Endodermal cell (in vitro differentiated cells): ENCODE results near the gene CREM. TPM values are rescaled to one million over a fixed set of nuclear protein-coding genes. Genes with fewer than 3 reads are reported as not detected.

ENCODE experiments used
- DNase-seq: peaks from one replicate; pipeline ENCODE4 v3.0.0-alpha.2; 2017
- H3K27ac ChIP-seq: 2 replicates; pipeline ENCODE4 v1.5.1; 2013; ENCODE audit warnings: mild to moderate bottlenecking, low read depth, low read length, moderate library complexity
- H3K27me3 ChIP-seq: 2 replicates; pipeline ENCODE4 v1.6.1; 2013; ENCODE audit warnings: mild to moderate bottlenecking, low read length, moderate library complexity; ENCODE audit not compliant: insufficient read depth, control insufficient read depth, poor library complexity, severe bottlenecking
- H3K36me3 ChIP-seq: 2 replicates; pipeline ENCODE4 v1.7.0; 2013; ENCODE audit warnings: mild to moderate bottlenecking, low read length, moderate library complexity; ENCODE audit not compliant: control insufficient read depth, insufficient read depth
- H3K4me1 ChIP-seq: one replicate; pipeline ENCODE4 v1.7.0; 2013; ENCODE audit warnings: low read length; ENCODE audit not compliant: control insufficient read depth, insufficient read depth
- H3K4me3 ChIP-seq: 2 replicates; pipeline ENCODE4 v1.5.1; 2013; ENCODE audit warnings: mild to moderate bottlenecking, low read length, moderate library complexity
- H3K9ac ChIP-seq: 2 replicates; pipeline ENCODE4 v1.6.1; 2013; ENCODE audit warnings: mild to moderate bottlenecking, low read length, moderate library complexity; ENCODE audit not compliant: poor library complexity, severe bottlenecking; ENCODE audit errors: extremely low read depth
- H3K9me3 ChIP-seq: 2 replicates; pipeline ENCODE4 v1.6.1; 2013; ENCODE audit warnings: mild to moderate bottlenecking, low read length, moderate library complexity; ENCODE audit not compliant: control insufficient read depth
- H3K27ac Mint-ChIP-seq: 2 replicates; pipeline ENCODE4 v1.8.0; 2020; ENCODE audit warnings: mixed read lengths
- H3K27me3 Mint-ChIP-seq: 2 replicates; pipeline ENCODE4 v1.8.0; 2021; ENCODE audit warnings: mild to moderate bottlenecking, mixed read lengths; ENCODE audit not compliant: insufficient read depth
- H3K36me3 Mint-ChIP-seq: 2 replicates; pipeline ENCODE4 v1.8.0; 2020; ENCODE audit warnings: low read depth, mixed read lengths
- H3K4me1 Mint-ChIP-seq: 2 replicates; pipeline ENCODE4 v1.8.0; 2020; ENCODE audit warnings: mixed read lengths
- H3K4me3 Mint-ChIP-seq: 2 replicates; pipeline ENCODE4 v1.8.0; 2020; ENCODE audit warnings: mild to moderate bottlenecking, moderate library complexity, mixed read lengths
- H3K9me3 Mint-ChIP-seq: 2 replicates; pipeline ENCODE4 v1.8.0; 2020; ENCODE audit warnings: mild to moderate bottlenecking, mixed read lengths
- WGBS, 2 experiments: methylation state at CpG; one replicate each; pipeline versions ENCODE4 v1.1.5 to v1.1.7; 2013; ENCODE audit warnings: missing lambda C conversion rate in 2 of 2, mixed read lengths in 1 of 2; ENCODE audit not compliant: insufficient coverage in 1 of 2, insufficient read length in 1 of 2; 5-methylcytosine and 5-hydroxymethylcytosine counted together
- total RNA-seq, 2 donors: library from RNA; stranded (reverse); fragmentation: NEBNext Ultra II Directional in 1 of 2; extraction: Animal tissue kit (Norgen Biotek cat#: 25700) in 1 of 2; gene quantifications; 2 replicates in 1 of 2; 3 replicates in 1 of 2; pipeline ENCODE4 v1.2.1, GENCODE V29; 2021
- TF ChIP-seq, protein P1 (sequence below): fragments of 200-600 bp; sonication (generic); conservative IDR thresholded peaks from 2 replicates; pipeline ENCODE4 v1.5.0; 2021; ENCODE audit warnings: antibody characterized with exemption, mild to moderate bottlenecking

CREM gene
- total RNA-seq, 2 donors from 2014 or later = 31.5 to 35.3 TPM

DNA sequence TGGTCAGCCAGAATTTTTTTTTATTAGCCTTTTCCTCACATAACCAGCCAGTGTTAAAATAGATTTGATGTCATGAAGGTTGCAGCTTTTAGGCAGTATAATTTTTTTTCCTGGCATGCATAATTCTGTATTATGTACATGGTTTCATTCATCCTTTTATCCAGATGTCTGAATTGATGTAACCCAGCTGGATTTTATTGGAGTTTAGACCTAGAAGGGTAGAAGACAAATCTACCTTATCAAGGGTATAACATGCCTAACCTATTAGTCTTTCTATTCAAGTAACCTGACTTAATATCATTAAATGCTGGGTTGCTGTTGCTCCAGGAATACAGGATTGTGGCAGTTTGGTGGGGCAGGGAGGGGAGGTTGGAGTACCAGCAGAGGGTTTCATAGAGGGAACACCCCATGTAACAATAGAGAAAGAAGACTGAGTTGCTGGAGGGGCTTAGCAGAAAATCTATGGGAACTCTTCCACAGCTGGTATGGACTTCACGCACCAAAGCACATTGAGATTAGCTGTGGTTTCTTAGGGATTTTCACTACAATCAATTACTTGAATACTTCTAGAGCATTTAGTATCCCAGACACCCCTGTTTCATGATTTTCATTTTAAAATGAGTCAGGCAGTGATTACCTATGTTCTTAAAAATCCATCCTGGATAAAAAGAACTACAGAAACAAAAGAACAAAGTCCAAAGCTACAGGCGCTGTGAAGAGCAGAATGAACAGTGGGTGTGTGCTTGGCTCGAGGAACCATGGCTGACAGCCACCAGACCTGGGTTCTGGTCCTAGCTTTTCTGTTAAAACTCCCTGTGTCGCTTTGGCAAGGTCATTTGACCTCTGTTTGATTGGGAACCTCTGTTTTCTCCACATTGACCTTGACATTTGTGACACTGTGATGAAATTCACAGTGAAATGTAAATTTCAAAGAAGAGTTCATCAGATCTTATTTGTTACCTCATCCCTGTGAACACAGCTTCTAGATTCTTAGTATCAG lies 93.5 kb downstream of the CREM start:
- no peak for DNase-seq
- H3K27ac Mint-ChIP-seq = no peak overlapping the region
- TF ChIP-seq, protein P1, sequence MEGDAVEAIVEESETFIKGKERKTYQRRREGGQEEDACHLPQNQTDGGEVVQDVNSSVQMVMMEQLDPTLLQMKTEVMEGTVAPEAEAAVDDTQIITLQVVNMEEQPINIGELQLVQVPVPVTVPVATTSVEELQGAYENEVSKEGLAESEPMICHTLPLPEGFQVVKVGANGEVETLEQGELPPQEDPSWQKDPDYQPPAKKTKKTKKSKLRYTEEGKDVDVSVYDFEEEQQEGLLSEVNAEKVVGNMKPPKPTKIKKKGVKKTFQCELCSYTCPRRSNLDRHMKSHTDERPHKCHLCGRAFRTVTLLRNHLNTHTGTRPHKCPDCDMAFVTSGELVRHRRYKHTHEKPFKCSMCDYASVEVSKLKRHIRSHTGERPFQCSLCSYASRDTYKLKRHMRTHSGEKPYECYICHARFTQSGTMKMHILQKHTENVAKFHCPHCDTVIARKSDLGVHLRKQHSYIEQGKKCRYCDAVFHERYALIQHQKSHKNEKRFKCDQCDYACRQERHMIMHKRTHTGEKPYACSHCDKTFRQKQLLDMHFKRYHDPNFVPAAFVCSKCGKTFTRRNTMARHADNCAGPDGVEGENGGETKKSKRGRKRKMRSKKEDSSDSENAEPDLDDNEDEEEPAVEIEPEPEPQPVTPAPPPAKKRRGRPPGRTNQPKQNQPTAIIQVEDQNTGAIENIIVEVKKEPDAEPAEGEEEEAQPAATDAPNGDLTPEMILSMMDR = no peak
- peaks cover 1% of the 10 kb centered on the region for H3K4me1 Mint-ChIP-seq
- Histone ChIP-seq H3K27ac (no peak overlapping the region), H3K4me3 (no peak overlapping the region), H3K27me3 (no peaks in the 10 kb centered on the region), H3K9ac (no peak overlapping the region), H3K36me3 (no peaks in the 10 kb centered on the region), H3K9me3 (no peaks in the 10 kb centered on the region), H3K4me1 (no peaks in the 10 kb centered on the region)
- H3K9me3 Mint-ChIP-seq = no peaks in the 10 kb centered on the region
- no peak overlapping the region for H3K4me3 Mint-ChIP-seq
- WGBS, 2 experiments = 90 to 91% methylated on average over 4 of the region's 4 CpGs
- H3K27me3 Mint-ChIP-seq = no peaks in the 10 kb centered on the region
- H3K36me3 Mint-ChIP-seq = no peaks in the 10 kb centered on the region

GRCh38 chr10:35223016-35223415 lies 96.4 kb downstream of the CREM start:
- Mint-ChIP-seq H3K4me1 (peaks cover 1% of the 10 kb centered on the region), H3K27ac (no peak overlapping the region), H3K4me3 (no peak overlapping the region), H3K9me3 (no peaks in the 10 kb centered on the region), H3K36me3 (no peaks in the 10 kb centered on the region), H3K27me3 (no peaks in the 10 kb centered on the region)
- WGBS, 2 experiments = 76 to 81% methylated on average over 2 to 4 of the region's 4 CpGs
- no peak overlapping the region for H3K27ac ChIP-seq
- no peaks in the 10 kb centered on the region for H3K9me3 ChIP-seq
- DNase-seq = peak; percentile 75
- no peaks in the 10 kb centered on the region for H3K36me3 ChIP-seq
- no peak overlapping the region for H3K9ac ChIP-seq
- H3K4me1 ChIP-seq = no peaks in the 10 kb centered on the region
- H3K27me3 ChIP-seq = no peaks in the 10 kb centered on the region
- H3K4me3 ChIP-seq = no peak overlapping the region
- TF ChIP-seq, protein P1 = peak; percentile 76

- TF ChIP-seq, protein P1 = no peak
- no peaks in the 10 kb centered on the region for H3K4me1 Mint-ChIP-seq
- H3K27me3 ChIP-seq = no peaks in the 10 kb centered on the region
- H3K4me1 ChIP-seq = no peaks in the 10 kb centered on the region
- H3K27me3 Mint-ChIP-seq = no peaks in the 10 kb centered on the region
- no peak overlapping the region for H3K27ac Mint-ChIP-seq
- no peak overlapping the region for H3K4me3 Mint-ChIP-seq
- no peak for DNase-seq
- no peaks in the 10 kb centered on the region for H3K36me3 ChIP-seq
- H3K9me3 ChIP-seq = no peaks in the 10 kb centered on the region
- 97 to 98% methylated on average over 5 to 8 of the region's 8 CpGs for WGBS, 2 experiments
- no peaks in the 10 kb centered on the region for H3K9me3 Mint-ChIP-seq
- no peak overlapping the region for H3K27ac ChIP-seq
- no peak overlapping the region for H3K9ac ChIP-seq
- no peaks in the 10 kb centered on the region for H3K36me3 Mint-ChIP-seq
- no peak overlapping the region for H3K4me3 ChIP-seq
Observed at GRCh38 chr10:35224045-35224740, 97.5 kb downstream of the CREM start.
